Coronary artery (tissue), 2 donors: ENCODE measurements around the gene CHSY3.

Source experiments
- DNase-seq: peaks from one replicate; pipeline ENCODE4 v3.0.0-alpha.2; 2017; ENCODE audit warnings: low spot score
- H3K27ac ChIP-seq, 2 donors: fragments of 200-600 bp; sonication (generic); one replicate each; pipeline ENCODE4 v1.5.1; 2016 to 2019
- H3K4me3 ChIP-seq: fragments of 200-600 bp; sonication (generic); 2 replicates; pipeline ENCODE4 v1.5.1; 2016; ENCODE audit warnings: mild to moderate bottlenecking, moderate library complexity
- TF ChIP-seq, protein P1 (sequence below): fragments of 200-600 bp; sonication (generic); IDR thresholded peaks from one replicate; pipeline ENCODE4 v1.5.1; 2019; ENCODE audit warnings: antibody characterized with exemption

The CHSY3 gene

DNA sequence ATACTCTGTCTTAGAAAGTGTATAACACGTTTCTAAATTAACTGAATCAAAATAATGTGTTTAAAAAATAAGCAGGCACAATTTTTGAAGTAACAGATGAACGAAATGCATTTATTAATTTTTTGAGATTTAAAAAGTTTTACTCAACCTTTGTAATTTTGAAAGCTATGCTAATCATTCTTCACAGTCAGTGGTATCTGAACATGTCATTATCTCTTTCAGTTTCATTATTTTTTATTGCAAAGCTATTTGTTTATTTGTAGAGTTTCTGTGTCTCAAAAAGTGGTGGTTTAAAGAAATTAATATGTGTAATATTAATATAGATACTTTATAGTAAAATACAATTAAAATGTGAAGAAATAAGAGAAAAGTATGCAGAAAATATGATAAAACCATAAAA, 11.2 kb downstream of the CHSY3 start:
- no peak for DNase-seq
- Histone ChIP-seq H3K4me3 (no peak overlapping the region), H3K27ac (no peak overlapping the region)
- TF ChIP-seq, protein P1, sequence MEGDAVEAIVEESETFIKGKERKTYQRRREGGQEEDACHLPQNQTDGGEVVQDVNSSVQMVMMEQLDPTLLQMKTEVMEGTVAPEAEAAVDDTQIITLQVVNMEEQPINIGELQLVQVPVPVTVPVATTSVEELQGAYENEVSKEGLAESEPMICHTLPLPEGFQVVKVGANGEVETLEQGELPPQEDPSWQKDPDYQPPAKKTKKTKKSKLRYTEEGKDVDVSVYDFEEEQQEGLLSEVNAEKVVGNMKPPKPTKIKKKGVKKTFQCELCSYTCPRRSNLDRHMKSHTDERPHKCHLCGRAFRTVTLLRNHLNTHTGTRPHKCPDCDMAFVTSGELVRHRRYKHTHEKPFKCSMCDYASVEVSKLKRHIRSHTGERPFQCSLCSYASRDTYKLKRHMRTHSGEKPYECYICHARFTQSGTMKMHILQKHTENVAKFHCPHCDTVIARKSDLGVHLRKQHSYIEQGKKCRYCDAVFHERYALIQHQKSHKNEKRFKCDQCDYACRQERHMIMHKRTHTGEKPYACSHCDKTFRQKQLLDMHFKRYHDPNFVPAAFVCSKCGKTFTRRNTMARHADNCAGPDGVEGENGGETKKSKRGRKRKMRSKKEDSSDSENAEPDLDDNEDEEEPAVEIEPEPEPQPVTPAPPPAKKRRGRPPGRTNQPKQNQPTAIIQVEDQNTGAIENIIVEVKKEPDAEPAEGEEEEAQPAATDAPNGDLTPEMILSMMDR, result no peak

DNA sequence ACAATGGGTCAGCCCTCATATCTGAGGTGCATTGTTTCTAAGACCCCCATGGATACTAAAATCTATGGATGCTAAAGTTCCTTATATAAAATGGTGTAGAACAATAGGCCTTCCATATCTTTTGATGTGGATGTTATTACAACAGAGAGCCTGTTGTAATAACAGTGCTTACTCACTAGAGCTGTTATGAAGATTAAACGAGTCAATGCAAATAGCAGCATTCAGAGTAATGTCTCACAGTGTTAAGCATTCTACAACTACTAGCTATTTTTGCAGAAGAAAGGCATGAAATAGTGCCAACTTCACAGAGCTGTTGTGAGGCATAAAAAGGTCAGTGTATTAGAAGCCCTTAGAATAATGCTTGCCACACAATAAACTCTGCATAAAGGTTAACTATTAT, 13.0 kb downstream of the CHSY3 start:
- no peak for DNase-seq
- TF ChIP-seq, protein P1, result no peak
- Histone ChIP-seq H3K27ac (no peak overlapping the region), H3K4me3 (no peak overlapping the region)

DNA sequence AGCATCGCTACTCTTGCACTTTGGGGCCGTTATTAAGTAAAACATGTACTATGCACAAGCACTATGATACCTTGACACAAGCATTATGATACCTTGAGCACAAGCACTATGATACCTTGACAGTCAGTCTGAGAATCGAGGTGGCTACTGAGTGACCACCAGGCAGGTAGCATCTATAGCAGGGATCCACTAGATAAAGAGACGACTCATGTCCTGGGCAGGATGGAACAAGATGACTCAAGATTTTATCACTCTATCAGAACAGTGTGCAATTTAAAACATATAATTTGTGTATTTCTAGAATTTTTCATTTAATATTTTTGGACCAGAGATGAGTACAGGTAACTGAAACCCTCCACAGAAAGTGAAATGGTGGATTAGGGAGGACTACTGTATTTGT, 16.9 kb downstream of the CHSY3 start:
- no peak overlapping the region for H3K4me3 ChIP-seq
- DNase-seq, result no peak
- H3K27ac ChIP-seq, result no peak overlapping the region
- TF ChIP-seq, protein P1, result no peak

DNA sequence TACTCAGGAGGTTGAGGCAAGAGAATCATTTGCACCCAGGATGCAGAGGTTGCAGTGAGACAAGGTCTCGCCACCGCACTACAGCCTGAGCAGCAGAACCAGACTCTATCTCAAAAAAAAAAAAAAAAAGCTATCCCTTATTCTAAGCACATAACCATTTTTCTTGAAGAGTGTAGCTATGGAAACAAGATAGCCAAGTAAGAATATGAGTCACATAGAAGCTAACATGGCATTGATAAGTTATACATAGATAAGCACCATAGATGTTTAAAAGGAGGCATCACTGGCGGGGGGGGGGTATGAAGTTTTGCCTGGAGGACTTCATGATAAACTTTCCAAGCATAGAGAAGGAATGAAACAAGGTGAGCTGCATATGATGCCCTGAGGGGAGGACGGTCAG, 26.0 kb downstream of the CHSY3 start:
- H3K4me3 ChIP-seq, result no peak overlapping the region
- TF ChIP-seq, protein P1, result no peak
- no peak for DNase-seq
- no peak overlapping the region for H3K27ac ChIP-seq

DNA sequence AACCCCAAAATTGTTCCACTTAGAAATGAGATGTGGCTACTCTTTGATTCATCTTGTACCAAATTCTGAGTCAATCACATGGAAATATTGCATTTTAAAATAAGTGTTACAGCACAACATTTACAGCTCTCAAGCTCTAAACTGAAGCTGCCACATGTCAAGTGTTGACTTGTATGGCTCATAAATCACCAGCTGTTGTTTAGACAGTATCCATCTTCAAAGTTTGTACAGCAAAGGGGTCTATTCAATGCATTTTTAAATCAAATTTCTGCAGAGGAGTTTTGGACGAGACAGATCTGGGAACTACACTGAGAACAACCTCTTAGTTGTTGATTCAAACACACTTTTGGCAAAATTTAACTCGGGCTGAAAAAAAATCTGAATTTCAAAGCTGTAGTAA, 31.4 kb downstream of the CHSY3 start:
- no peak overlapping the region for H3K4me3 ChIP-seq
- DNase-seq, result no peak
- no peak overlapping the region for H3K27ac ChIP-seq
- TF ChIP-seq, protein P1, result no peak

DNA sequence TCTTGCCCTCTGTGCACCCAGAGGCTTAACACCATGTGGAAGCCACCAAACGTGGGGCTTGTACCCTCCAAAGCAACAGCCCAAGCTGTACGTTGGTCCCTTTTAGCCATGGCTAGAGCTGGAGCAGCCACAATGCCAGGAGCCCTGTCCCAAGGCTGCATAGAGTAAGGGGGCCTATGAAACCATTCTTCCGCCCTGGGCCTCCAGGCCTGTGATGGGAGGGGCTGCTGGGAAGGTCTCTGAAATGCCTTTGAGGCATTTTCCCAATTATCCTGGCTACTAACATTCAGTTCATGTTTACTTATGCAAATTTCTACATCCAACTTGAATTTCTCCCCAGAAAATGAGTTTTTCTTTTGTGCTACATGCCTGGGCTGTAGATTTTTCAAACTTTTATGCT, 33.8 kb downstream of the CHSY3 start:
- H3K4me3 ChIP-seq, result no peak overlapping the region
- no peak overlapping the region for H3K27ac ChIP-seq
- no peak for DNase-seq
- TF ChIP-seq, protein P1, result no peak

DNA sequence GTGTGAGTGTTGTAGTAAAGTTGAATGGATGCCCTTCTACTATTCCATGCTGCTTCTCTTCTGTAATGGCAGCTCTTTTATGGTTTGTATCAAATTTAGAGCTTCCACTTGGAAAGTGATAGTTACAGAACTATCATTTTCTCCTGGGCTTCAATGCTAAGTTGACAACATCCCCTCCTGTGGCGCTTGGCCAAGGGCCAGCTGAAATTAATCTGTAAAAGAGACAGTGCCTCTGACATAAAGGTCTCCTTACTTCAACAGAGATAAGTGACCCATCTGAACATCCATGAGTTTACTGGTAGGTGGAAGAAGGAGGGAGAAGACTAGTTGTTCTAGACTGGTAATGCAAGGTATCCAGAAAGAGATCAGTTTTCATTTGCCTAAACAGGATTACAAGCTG, 39.7 kb downstream of the CHSY3 start:
- Histone ChIP-seq H3K27ac (no peak overlapping the region), H3K4me3 (no peak overlapping the region)
- DNase-seq, result no peak
- TF ChIP-seq, protein P1, result no peak
